Stimulated activated CD8-positive, alpha-beta memory T cell treated with anti-CD3 and anti-CD28 coated beads, Interleukin-4, amount 100 ng/mL, for 48 hours (primary cell): ENCODE results near the gene MAMDC2.
"Not testable (repeated sequence)": the region's sequence is repeated elsewhere in the genome, so short reads cannot be mapped to it uniquely, and the experiment has no call there.

ENCODE experiments used
- DNase-seq: peaks from one replicate; pipeline ENCODE4 v3.0.0-alpha.2; 2020

Gene MAMDC2

DNA sequence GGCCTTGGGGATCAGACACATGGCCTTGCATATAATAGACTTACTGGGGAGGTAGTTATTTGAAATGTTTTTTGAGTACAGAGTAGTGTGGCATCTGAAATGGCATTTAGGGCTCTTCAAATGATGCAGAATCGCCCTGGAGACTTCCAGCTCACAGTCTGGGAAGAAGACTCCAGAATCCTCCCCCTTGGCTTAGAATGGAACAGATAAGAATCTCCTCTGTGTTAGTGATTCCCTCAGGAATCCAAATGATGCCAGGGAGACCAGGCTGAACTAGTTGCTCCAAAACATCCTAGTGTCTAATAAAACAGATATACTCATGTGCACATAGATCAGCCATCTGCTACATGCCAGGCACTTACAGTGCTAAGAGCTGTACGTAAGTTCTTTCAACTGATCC lies 176.6 kb downstream of the MAMDC2 start:
- DNase-seq, result no peak

DNA sequence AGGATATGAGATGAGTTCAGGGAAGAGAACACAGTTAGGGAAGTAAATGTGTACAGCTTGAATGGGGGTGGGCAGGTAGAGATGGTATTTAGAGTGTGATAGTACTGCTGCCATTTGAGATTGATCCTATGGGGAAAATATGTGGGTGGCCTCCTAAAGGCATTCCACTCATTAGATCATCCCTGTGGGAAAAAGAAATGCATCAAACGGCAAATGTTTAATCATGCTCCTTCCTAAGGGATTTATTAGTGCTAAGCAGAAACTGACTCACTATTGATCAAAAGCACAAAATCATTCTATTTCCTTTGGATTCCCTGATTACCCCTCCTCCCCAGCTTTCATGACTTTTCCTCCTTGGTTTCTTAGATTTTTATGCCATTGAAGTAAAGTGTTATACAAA lies 178.7 kb downstream of the MAMDC2 start:
- no peak for DNase-seq

DNA sequence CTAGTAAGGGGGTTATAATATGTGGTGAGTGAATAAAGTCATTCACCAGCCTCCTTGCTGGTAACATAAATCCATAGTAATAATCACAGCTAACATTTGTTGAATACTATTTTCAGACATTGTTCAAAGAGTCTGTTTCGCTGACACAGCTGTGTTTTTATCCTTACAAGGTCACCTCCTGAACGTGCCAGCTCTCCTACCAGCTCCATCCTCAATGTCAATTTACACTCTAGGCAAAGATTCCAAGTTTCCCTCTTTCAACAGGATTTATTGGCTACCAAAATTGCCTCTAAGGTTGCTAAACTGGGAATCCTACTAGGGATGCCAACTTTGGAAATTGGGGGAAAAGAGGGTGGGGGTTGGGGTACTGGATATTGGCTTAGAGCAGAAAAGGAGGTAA lies 184.5 kb downstream of the MAMDC2 start:
- no peak for DNase-seq

DNA sequence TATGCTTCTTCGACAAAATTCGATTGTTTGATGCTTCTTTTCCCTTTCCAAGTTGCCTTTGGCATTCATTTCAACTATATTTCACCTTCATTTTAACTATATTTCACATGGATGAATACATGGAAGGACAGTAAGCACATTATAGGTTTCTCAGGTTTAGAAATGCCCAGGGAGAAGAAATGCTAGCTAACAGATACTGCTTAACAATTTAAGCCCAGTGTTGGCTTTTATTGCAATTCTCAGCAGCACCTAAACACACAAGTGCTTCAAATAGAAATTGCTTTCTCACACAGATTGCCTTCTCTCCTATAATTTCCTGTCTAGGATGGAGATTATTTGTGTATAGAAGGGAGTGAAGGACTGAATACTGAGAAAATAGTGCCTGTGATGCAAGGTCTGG lies 185.0 kb downstream of the MAMDC2 start:
- DNase-seq, result no peak

DNA sequence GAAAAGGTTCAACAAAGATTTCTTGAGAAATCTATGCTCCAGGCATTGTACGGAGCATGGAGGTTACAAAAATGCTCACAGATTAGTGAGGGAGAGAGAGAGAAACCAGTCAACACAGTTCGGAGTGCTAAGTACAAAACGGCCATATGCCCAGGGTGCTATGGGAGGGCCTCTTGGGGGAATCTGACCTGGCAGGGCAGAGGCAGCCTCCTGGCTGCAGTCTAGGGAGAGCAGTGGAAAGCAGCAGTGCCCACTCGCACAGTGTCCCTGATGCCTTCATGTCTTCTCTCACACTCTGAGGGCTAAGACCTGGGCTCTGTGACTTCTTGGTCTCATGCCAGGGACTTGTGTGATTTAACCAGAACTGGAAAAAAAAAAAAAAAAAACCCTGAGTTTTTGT lies 185.4 kb downstream of the MAMDC2 start:
- no peak for DNase-seq

DNA sequence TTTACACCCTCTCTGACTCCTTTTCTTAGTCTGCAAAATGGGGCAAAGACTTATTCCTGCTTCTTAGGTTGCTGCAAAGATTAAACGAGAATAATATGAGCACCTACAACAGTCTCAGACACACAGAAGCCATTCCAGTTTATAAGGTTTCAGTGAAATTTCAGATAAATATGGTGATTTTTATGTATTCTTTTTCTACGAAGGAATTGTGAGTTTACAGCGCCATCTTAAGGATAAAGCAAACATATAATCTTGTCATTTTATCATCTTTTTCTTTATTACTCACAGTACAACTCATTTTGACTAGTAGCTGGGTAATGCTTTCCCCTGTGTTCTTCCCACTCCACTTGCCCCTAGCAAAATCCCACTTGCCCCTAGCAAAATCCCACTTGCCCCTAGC lies 185.9 kb downstream of the MAMDC2 start:
- DNase-seq, result no peak

DNA sequence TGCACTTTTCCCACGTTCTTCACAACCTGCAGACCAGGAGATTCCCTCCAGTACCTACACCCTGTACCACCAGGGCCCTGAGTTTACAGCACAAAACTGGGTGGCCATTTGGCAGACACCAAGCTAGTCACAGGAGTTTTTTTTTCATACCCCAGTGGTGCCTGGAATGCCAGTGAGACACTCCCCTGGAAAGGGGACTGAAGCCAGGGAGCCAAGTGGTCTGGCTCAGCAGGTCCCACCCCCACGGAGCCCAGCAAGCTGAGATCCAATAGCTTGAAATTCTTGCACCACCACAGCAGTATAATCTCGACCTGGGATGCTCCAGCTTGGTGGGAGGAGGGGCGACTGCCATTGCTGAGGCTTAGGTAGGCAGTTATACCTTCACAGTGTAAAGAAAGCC lies 188.8 kb downstream of the MAMDC2 start:
- no peak for DNase-seq

DNA sequence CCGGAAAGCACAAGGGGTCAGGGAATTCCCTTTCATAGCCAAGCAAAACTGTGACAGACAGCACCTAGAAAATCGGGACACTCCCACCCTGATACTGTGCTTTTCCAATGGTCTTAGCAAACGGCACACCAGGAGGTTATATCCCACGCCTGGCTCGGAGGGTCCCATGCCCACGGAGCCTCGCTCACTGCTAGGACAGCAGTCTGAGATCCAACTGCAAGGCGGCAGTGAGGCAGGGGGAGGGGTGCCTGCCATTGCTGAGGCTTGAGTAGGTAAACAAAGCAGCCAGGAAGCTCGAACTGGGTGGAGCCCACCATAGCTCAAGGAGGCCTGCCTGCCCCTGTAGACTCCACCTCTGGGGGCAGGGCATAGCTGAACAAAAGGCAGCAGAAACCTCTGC lies 190.6 kb downstream of the MAMDC2 start:
- not testable (repeated sequence) for DNase-seq

DNA sequence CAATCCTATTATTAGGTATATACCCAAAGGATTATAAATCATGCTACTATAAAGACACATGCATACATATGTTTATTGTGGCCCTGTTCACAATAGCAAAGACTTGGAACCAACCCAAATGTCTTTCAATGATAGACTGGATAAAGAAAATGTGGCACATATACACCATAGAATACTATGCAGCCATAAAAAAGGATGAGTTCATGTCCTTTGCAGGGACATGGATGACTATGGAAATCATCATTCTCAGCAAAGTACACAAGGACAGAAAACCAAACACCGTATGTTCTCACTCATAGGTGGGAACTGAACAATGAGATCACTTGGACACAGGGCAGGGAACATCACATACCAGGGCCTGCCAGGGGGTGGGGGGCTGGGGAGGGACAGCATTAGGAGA lies 202.3 kb downstream of the MAMDC2 start:
- not testable (repeated sequence) for DNase-seq

DNA sequence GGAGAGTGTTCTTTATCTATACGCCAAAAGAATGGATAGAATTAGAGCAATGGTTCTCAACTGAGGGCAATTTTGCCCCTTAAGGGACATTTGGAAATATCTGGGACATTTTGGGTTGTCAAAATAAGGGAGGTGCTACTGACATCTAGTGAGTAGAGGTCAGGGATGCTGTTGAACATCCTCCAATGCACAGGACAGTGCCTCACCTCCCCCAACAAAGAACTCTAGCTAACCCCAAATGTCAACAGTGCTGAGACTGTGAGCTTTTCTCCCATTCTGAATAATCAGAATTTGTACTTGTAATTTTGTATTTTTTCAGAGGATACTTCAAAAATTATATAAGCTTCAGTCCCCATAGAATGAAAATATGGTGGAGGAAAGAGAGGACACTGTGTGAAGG lies 206.6 kb downstream of the MAMDC2 start:
- no peak for DNase-seq

DNA sequence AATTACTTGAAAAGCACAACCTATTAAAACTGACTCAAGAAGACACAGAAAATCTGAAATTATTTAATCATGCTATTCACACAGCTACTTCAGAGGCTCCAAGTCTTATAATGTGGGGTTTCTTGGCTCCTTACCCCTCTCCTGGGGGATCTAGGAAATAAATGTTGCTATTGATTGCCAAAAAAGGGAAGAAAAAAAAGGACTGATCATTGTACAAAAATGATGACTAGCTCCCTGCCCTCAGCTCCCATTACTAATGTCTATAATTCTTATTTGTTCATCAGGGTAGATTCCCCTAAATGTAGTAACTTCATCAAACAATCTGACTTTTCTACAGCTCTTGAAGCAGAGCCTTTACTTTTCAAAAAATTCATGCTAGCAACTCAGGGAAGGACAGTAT lies 211.8 kb downstream of the MAMDC2 start:
- no peak for DNase-seq

DNA sequence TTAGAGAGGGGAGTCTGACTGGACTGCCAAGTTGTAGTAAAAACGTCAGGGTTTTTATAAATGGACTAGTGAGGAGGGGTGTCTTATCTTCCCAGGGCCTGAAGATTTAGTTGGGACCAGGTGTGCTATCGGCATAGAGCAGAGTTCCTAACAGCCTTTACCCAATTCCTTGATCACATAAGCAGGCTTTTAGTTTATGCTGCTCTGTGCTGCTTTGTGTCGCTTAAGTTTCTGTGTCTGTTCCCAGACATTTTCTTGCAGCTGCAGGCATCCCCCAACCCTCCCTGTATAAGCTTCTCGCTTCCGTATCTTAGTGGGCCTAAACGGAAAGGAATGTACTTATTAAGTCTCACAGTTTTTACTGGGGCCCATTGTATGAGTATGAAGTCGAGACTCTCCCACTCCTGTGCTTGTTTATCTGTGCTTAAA lies 212.5 kb downstream of the MAMDC2 start:
- DNase-seq, result no peak

DNA sequence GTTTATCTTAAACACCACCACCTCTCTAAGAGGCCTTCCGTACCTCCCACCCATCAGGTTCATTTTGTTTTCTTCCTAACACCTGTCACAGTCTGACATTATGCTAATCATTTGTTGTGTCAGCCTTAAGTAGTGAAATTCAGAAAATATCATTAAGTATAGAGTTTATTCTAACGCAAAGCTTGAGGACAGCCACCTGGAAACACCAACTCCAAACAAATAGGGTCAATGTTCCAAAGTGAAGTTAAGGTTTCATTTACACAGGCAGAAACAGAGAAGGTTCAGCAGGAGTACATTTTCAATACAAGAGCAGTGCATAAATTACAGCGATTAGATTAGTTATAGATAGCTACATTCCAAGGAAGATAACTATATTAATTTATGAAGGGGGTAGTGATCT lies 213.9 kb downstream of the MAMDC2 start:
- DNase-seq, result no peak

DNA sequence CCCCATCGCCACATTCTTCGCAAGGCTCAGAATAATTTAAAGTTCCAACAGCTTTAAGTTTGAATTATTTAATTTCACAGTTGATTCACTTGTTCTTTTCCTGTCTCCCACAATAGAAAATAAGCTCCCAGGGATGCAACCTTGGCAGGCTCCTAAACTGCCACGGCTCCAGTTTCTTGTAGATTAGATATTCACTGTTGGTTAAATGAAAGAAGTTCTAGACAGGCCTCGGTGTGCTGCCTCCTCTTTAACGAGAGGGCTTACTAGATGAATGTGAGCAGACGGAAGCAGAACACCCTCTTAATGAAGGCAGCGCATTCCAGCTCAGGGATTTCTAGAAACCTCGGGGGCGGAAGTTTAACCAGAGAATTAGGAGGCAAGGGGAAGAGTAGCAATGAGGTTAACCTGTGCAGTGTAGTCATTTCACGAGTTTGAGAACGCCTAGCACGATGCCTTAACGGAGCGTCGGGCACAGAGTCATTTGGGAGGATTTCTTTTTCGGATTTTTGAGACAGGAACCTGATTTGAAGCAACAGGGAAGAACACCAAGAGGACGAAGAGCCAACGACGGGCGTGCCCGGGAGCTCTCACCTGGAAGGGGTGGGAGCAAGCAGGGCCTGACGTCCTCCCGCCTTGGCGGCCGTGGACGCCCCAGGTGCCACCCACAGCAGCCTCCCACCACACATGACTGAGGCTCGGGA lies 214.5 kb downstream of the MAMDC2 start:
- peak; percentile 50 for DNase-seq

DNA sequence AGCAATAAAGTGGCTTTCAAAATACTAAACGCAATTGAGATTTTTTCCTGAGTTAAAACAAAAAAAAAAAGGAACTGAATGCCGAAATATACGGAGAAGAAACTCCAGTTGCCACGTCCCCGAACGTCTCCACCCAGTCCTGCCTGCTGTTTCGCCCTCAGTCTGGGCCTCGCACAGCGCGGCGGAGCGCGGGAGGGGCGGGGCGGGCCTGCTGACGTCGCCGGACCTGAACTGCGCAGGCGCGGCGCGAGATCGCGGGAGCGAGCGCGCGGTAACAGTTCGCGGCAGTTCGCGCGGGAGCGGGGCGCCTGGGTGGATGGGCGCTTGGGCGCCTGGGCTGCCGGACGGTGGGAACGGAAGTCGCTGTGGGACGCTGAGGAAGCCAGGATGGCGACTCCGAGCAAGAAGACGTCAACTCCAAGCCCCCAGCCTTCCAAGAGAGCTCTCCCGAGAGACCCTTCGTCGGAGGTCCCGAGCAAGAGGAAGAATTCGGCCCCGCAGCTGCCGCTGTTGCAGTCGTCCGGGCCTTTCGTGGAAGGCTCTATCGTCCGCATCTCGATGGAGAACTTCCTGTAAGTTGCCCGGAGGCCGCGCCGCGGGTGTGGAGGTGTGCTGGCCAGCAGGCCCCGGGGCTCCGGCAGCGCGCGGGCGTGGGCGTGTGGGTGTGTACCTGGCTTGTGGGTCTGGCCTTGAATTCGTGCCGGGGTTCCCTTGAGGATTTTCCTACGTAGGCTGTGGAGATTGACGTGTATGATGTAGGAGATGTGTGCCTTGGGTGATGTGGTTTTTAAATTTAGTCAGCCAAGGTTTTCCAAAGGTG lies 215.3 kb downstream of the MAMDC2 start, which contains the start of gene SMC5:
TSS of gene SMC5 (plus strand) at position 287 of the 820 bp plus-strand sequence. CDS start at position 388, 101 bp downstream.
- DNase-seq, result peak; percentile 91

DNA sequence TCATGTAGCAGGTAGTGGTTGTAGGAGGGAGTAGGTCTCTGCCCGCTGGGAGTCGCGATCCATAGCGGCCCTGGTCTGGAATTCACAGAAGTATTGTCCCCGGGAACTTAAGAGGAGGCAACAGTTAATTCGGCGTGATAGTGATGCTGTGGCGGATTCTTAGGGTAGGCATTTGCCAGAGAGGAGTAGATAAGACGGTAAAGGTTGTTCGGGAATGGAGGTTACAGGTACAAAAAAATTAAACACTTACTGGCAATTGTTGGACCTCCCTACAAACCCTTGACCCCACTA lies 215.8 kb downstream of the MAMDC2 start:
- DNase-seq, result no peak

DNA sequence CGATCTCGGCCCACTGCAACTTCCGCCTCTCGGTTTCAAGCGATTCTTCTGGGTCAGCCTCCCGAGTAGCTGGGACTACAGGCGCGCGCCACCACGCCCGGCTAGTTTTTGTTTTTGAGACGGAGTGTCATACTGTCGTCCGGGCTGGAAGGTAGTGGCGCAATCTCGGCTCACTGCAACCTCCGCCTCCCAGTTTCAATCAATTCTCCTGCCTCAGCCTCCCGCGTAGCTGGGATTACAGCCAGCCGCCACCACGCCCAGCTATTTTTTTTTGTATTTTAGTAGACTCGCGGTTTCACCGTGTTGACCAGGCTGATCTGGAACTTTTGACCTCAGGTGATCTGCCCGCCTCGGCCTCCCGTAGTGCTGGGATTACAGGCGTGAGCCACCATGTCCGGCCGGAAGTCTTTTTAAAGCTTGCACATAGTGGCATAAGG lies 216.4 kb downstream of the MAMDC2 start:
- DNase-seq, result no peak

DNA sequence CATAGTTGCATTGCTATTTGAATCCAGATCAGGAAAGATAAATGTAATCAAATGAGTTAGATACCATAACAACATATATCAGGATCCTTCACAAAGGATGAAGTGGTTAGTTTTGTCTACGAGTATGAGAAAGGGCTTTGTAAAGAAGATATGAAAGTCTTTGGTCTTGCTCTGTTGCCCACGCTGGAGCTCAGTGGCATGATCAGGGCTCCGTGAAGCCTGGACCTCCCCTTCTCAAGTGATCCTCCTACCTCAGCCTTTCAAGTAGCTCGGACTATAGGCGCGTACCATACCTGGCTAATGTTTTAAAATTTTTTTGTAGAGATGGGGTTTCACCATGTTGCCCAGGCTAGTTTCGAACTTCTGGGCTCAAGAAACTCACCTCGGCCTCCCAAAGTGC lies 217.0 kb downstream of the MAMDC2 start:
- no peak for DNase-seq

DNA sequence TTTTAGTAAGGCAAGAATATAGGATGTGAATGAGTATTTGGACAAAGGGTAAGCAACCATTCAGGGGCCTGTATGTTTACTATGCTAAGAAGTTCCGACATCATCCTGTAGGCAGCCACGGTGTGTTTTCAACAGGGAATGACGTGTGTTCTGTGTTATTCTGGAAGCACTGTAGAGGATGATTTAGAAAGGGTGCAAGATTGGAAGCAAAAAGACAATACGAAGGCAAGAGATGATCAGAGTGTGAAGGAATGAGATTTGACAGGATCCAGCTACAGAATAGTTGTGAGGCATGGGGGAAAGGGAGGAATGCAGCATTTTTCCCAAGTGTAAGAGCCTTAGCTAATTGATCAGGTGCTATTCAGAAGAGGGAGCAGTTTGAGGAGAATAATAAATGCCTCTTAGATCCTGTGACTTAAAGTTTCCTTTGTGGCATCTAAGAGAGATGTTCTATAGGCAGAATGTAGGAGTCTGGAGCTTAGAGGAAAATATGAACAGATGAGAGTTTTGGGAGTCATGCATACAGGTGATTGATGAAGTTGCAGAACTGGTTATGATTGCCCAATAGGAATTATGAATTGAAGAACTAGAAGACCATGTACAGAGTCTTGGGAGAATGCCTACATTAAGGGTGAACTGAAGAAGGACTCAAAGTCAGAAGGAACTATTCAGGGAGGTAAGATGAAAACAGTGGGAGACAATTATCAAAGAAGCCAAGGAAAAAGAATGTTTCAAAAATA lies 217.7 kb downstream of the MAMDC2 start:
- no peak for DNase-seq

DNA sequence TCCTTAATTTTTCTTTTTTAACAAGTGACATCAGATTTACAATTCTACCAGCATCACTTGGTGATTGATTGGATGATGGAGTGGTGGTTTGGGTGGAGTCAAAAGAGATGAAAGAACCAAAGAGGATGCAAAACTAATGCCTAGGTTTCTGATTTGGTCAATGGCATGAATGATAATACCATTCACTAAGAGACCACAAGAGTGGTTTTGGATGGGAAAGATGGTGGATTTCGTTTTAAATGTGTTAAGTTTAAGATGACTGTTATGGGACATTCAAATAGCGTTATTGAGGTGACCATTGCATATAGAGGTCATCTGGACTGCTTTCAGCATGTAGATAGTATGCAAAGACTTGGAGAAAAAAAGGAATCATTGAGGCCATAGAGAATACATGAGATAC lies 218.7 kb downstream of the MAMDC2 start:
- no peak for DNase-seq

DNA sequence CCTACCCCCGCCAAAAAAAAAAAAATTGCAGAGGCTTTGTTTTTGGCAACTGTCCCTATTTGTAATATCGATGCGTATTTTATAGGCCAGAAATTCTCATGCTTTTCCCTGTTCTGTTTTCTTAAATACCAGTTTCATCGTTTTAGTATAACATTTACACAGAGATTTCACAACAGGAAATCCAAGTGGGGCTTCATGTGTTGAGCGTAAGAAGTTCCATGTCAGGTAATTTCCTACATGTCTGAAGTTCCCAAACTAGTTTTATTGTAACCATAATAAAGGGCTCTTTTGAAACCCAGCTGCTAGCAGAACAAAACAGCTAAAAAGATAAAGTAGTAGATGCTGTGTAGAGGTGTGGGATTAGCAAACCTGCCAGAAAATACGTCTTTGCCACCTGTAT lies 219.3 kb downstream of the MAMDC2 start:
- no peak for DNase-seq

DNA sequence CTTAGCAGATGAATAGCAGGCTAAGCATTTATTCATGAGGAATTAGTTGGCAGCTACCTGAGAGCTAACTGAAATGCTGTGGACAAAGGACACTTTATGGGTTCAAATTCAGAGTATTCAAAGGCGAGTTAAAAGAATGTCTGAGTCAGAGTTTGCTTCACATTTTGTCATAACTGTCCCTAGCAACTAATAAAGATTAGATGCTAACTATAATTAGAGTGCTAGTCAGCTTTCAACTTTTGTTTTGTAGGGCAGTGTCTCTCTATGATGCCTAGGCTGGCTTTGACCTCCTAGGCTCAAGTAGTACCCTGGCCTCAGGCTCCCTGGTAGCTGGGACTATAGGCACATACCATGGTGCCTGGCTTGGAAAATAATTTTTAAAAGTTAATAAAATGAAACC lies 219.8 kb downstream of the MAMDC2 start:
- DNase-seq, result no peak
